ENCODE data around the gene OLFM4.

OLFM4 gene

GRCh38 chr13:53042877-53043276 lies 14.3 kb downstream of the OLFM4 start:
- Histone ChIP-seq H2AFZ (ENCODE audit: low read length, unreplicated experiment) (no peak overlapping the region), H3K4me1 (ENCODE audit: control insufficient read depth, insufficient read depth, low read length, unreplicated experiment) (no peaks in the 10 kb centered on the region), H3K4me3 (ENCODE audit: low read depth, low read length) (no peak overlapping the region), H3K36me3 (ENCODE audit: insufficient read depth, low read length) (no peaks in the 10 kb centered on the region), H3K27ac (ENCODE audit: low read depth, low read length) (no peak overlapping the region), H3K27me3 (ENCODE audit: insufficient read depth, low read length) (no peaks in the 10 kb centered on the region), H3K79me2 (ENCODE audit: control insufficient read depth, insufficient read depth, low read length, unreplicated experiment) (no peaks in the 10 kb centered on the region)

GRCh38 chr13:53043398-53043797 lies 14.8 kb downstream of the OLFM4 start:
- no peak overlapping the region for H3K4me3 ChIP-seq (ENCODE audit: low read depth, low read length)
- no peaks in the 10 kb centered on the region for H3K4me1 ChIP-seq (ENCODE audit: control insufficient read depth, insufficient read depth, low read length, unreplicated experiment)
- no peak overlapping the region for H3K27ac ChIP-seq (ENCODE audit: low read depth, low read length)
- H3K36me3 ChIP-seq (ENCODE audit: insufficient read depth, low read length): no peaks in the 10 kb centered on the region
- no peaks in the 10 kb centered on the region for H3K27me3 ChIP-seq (ENCODE audit: insufficient read depth, low read length)
- no peaks in the 10 kb centered on the region for H3K79me2 ChIP-seq (ENCODE audit: control insufficient read depth, insufficient read depth, low read length, unreplicated experiment)
- H2AFZ ChIP-seq (ENCODE audit: low read length, unreplicated experiment): no peak overlapping the region

- Histone ChIP-seq H3K27me3 (ENCODE audit: insufficient read depth, low read length) (no peaks in the 10 kb centered on the region), H3K79me2 (ENCODE audit: control insufficient read depth, insufficient read depth, low read length, unreplicated experiment) (no peaks in the 10 kb centered on the region), H3K27ac (ENCODE audit: low read depth, low read length) (no peak overlapping the region), H2AFZ (ENCODE audit: low read length, unreplicated experiment) (no peak overlapping the region), H3K36me3 (ENCODE audit: insufficient read depth, low read length) (no peaks in the 10 kb centered on the region), H3K4me3 (ENCODE audit: low read depth, low read length) (no peak overlapping the region), H3K4me1 (ENCODE audit: control insufficient read depth, insufficient read depth, low read length, unreplicated experiment) (no peaks in the 10 kb centered on the region)
Measured at GRCh38 chr13:53045189-53045588, 16.6 kb downstream of the OLFM4 start.

GRCh38 chr13:53048880-53049279 lies 20.3 kb downstream of the OLFM4 start:
- no peaks in the 10 kb centered on the region for H3K4me1 ChIP-seq (ENCODE audit: control insufficient read depth, insufficient read depth, low read length, unreplicated experiment)
- H3K79me2 ChIP-seq (ENCODE audit: control insufficient read depth, insufficient read depth, low read length, unreplicated experiment): no peaks in the 10 kb centered on the region
- H3K36me3 ChIP-seq (ENCODE audit: insufficient read depth, low read length): no peaks in the 10 kb centered on the region
- no peak overlapping the region for H3K27ac ChIP-seq (ENCODE audit: low read depth, low read length)
- no peaks in the 10 kb centered on the region for H3K27me3 ChIP-seq (ENCODE audit: insufficient read depth, low read length)
- no peak overlapping the region for H3K4me3 ChIP-seq (ENCODE audit: low read depth, low read length)
- H2AFZ ChIP-seq (ENCODE audit: low read length, unreplicated experiment): no peak overlapping the region

- Histone ChIP-seq H3K36me3 (ENCODE audit: insufficient read depth, low read length) (no peaks in the 10 kb centered on the region), H3K27me3 (ENCODE audit: insufficient read depth, low read length) (no peaks in the 10 kb centered on the region), H3K4me1 (ENCODE audit: control insufficient read depth, insufficient read depth, low read length, unreplicated experiment) (no peaks in the 10 kb centered on the region), H3K4me3 (ENCODE audit: low read depth, low read length) (no peak overlapping the region), H3K79me2 (ENCODE audit: control insufficient read depth, insufficient read depth, low read length, unreplicated experiment) (no peaks in the 10 kb centered on the region), H2AFZ (ENCODE audit: low read length, unreplicated experiment) (no peak overlapping the region), H3K27ac (ENCODE audit: low read depth, low read length) (no peak overlapping the region)
Measured at GRCh38 chr13:53050151-53050550, 21.5 kb downstream of the OLFM4 start.

- Histone ChIP-seq H3K4me3 (ENCODE audit: low read depth, low read length) (no peak overlapping the region), H3K4me1 (ENCODE audit: control insufficient read depth, insufficient read depth, low read length, unreplicated experiment) (no peaks in the 10 kb centered on the region), H3K27ac (ENCODE audit: low read depth, low read length) (no peak overlapping the region), H3K27me3 (ENCODE audit: insufficient read depth, low read length) (no peaks in the 10 kb centered on the region), H3K36me3 (ENCODE audit: insufficient read depth, low read length) (no peaks in the 10 kb centered on the region), H3K79me2 (ENCODE audit: control insufficient read depth, insufficient read depth, low read length, unreplicated experiment) (no peaks in the 10 kb centered on the region), H2AFZ (ENCODE audit: low read length, unreplicated experiment) (no peak overlapping the region)
Measured at GRCh38 chr13:53052675-53053074, 24.1 kb downstream of the OLFM4 start.

GRCh38 chr13:53054569-53054968 lies 26.0 kb downstream of the OLFM4 start:
- Histone ChIP-seq H3K27me3 (ENCODE audit: insufficient read depth, low read length) (no peaks in the 10 kb centered on the region), H3K36me3 (ENCODE audit: insufficient read depth, low read length) (no peaks in the 10 kb centered on the region), H2AFZ (ENCODE audit: low read length, unreplicated experiment) (no peak overlapping the region), H3K27ac (ENCODE audit: low read depth, low read length) (no peak overlapping the region), H3K4me1 (ENCODE audit: control insufficient read depth, insufficient read depth, low read length, unreplicated experiment) (no peaks in the 10 kb centered on the region), H3K79me2 (ENCODE audit: control insufficient read depth, insufficient read depth, low read length, unreplicated experiment) (no peaks in the 10 kb centered on the region), H3K4me3 (ENCODE audit: low read depth, low read length) (no peak overlapping the region)

GRCh38 chr13:53058065-53058679 lies 29.6 kb downstream of the OLFM4 start:
- no peak overlapping the region for H3K4me3 ChIP-seq (ENCODE audit: low read depth, low read length)
- H3K27me3 ChIP-seq (ENCODE audit: insufficient read depth, low read length): no peaks in the 10 kb centered on the region
- no peaks in the 10 kb centered on the region for H3K4me1 ChIP-seq (ENCODE audit: control insufficient read depth, insufficient read depth, low read length, unreplicated experiment)
- no peak overlapping the region for H2AFZ ChIP-seq (ENCODE audit: low read length, unreplicated experiment)
- H3K36me3 ChIP-seq (ENCODE audit: insufficient read depth, low read length): no peaks in the 10 kb centered on the region
- no peaks in the 10 kb centered on the region for H3K79me2 ChIP-seq (ENCODE audit: control insufficient read depth, insufficient read depth, low read length, unreplicated experiment)
- no peak overlapping the region for H3K27ac ChIP-seq (ENCODE audit: low read depth, low read length)

GRCh38 chr13:53060840-53061490 lies 32.4 kb downstream of the OLFM4 start:
- no peaks in the 10 kb centered on the region for H3K27me3 ChIP-seq (ENCODE audit: insufficient read depth, low read length)
- H3K79me2 ChIP-seq (ENCODE audit: control insufficient read depth, insufficient read depth, low read length, unreplicated experiment): no peaks in the 10 kb centered on the region
- no peak overlapping the region for H3K27ac ChIP-seq (ENCODE audit: low read depth, low read length)
- H3K36me3 ChIP-seq (ENCODE audit: insufficient read depth, low read length): no peaks in the 10 kb centered on the region
- no peak overlapping the region for H2AFZ ChIP-seq (ENCODE audit: low read length, unreplicated experiment)
- H3K4me1 ChIP-seq (ENCODE audit: control insufficient read depth, insufficient read depth, low read length, unreplicated experiment): no peaks in the 10 kb centered on the region
- no peak overlapping the region for H3K4me3 ChIP-seq (ENCODE audit: low read depth, low read length)

GRCh38 chr13:53064731-53065130 lies 36.1 kb downstream of the OLFM4 start:
- Histone ChIP-seq H2AFZ (ENCODE audit: low read length, unreplicated experiment) (no peak overlapping the region), H3K36me3 (ENCODE audit: insufficient read depth, low read length) (no peaks in the 10 kb centered on the region), H3K27ac (ENCODE audit: low read depth, low read length) (no peak overlapping the region)

GRCh38 chr13:53066411-53066810 lies 37.8 kb downstream of the OLFM4 start:
- H3K27ac ChIP-seq (ENCODE audit: low read depth, low read length): no peak overlapping the region
- H3K36me3 ChIP-seq (ENCODE audit: insufficient read depth, low read length): no peaks in the 10 kb centered on the region
- H3K4me1 ChIP-seq (ENCODE audit: control insufficient read depth, insufficient read depth, low read length, unreplicated experiment): no peaks in the 10 kb centered on the region
- no peak overlapping the region for H3K4me3 ChIP-seq (ENCODE audit: low read depth, low read length)
- H3K27me3 ChIP-seq (ENCODE audit: insufficient read depth, low read length): no peaks in the 10 kb centered on the region
- H2AFZ ChIP-seq (ENCODE audit: low read length, unreplicated experiment): no peak overlapping the region
- no peaks in the 10 kb centered on the region for H3K79me2 ChIP-seq (ENCODE audit: control insufficient read depth, insufficient read depth, low read length, unreplicated experiment)

More at GRCh38 chr13:53064731-53065130, 36.1 kb downstream of the OLFM4 start:
- Histone ChIP-seq H3K27me3 (ENCODE audit: insufficient read depth, low read length) (no peaks in the 10 kb centered on the region), H3K4me1 (ENCODE audit: control insufficient read depth, insufficient read depth, low read length, unreplicated experiment) (no peaks in the 10 kb centered on the region), H3K4me3 (ENCODE audit: low read depth, low read length) (no peak overlapping the region), H3K79me2 (ENCODE audit: control insufficient read depth, insufficient read depth, low read length, unreplicated experiment) (no peaks in the 10 kb centered on the region)

Data from ACC112 (cell line).